ENCODE data around the gene THRB.

The THRB gene

GRCh38 chr3:24164967-24165602 lies 329.6 kb downstream of the THRB start:
- DNase-seq = no peak

- no peak for DNase-seq
Observed at GRCh38 chr3:24162929-24163328, 331.7 kb downstream of the THRB start.

GRCh38 chr3:24161841-24162240 lies 332.8 kb downstream of the THRB start:
- DNase-seq = no peak

GRCh38 chr3:24160424-24161095 lies 334.1 kb downstream of the THRB start:
- peak; percentile 44 for DNase-seq

GRCh38 chr3:24158761-24159454 lies 335.7 kb downstream of the THRB start:
- DNase-seq = no peak

- no peak for DNase-seq
Observed at GRCh38 chr3:24157106-24157505, 337.5 kb downstream of the THRB start.

GRCh38 chr3:24156466-24156865 lies 338.2 kb downstream of the THRB start:
- peak; percentile 92 for DNase-seq

GRCh38 chr3:24155276-24155675 lies 339.4 kb downstream of the THRB start:
- no peak for DNase-seq

- no peak for DNase-seq
Observed at GRCh38 chr3:24154781-24155180, 339.9 kb downstream of the THRB start.

- no peak for DNase-seq
Observed at GRCh38 chr3:24154013-24154695, 340.5 kb downstream of the THRB start.

- no peak for DNase-seq
Observed at GRCh38 chr3:24151594-24151993, 343.1 kb downstream of the THRB start.

GRCh38 chr3:24149032-24149431 lies 345.6 kb downstream of the THRB start:
- DNase-seq = no peak

- peak; percentile 96 for DNase-seq
Observed at GRCh38 chr3:24145981-24146822, 348.4 kb downstream of the THRB start.

GRCh38 chr3:24145481-24145880 lies 349.2 kb downstream of the THRB start:
- DNase-seq = peak; percentile 33

- DNase-seq = no peak
Observed at GRCh38 chr3:24142127-24142526, 352.5 kb downstream of the THRB start.

- DNase-seq = no peak
Observed at GRCh38 chr3:24141548-24141947, 353.1 kb downstream of the THRB start.

- no peak for DNase-seq
Observed at GRCh38 chr3:24139463-24140412, 354.9 kb downstream of the THRB start.

- no peak for DNase-seq
Observed at GRCh38 chr3:24138876-24139256, 355.8 kb downstream of the THRB start.

- no peak for DNase-seq
Observed at GRCh38 chr3:24137958-24138875, 356.4 kb downstream of the THRB start.

- no peak for DNase-seq
Observed at GRCh38 chr3:24137334-24137733, 357.3 kb downstream of the THRB start.

Measured in fibroblast of skin of right quadriceps (primary cell).